Left lung (tissue), 14 donors: Measurements from ENCODE around the gene ANTXRL. TPM values are rescaled to one million over a fixed set of nuclear protein-coding genes. Genes with fewer than 3 reads are reported as not detected.

ENCODE experiments used
- ATAC-seq: fragments of 200-7000 bp; cut with Tn5 transposase; one replicate; pipeline ENCODE4 v1.9.1; 2020; ENCODE audit warnings: moderate library complexity
- DNase-seq, 4 donors: peaks; one replicate each; pipeline ENCODE4 v3.0.0-alpha.2; 2013 to 2020
- H3K27ac ChIP-seq, 2 donors: fragments of 200-600 bp; sonication (generic) in 1 of 2; one replicate each; pipeline versions ENCODE4 v1.5.0 to v1.8.0; 2020 to 2021
- H3K27me3 ChIP-seq, 2 donors: fragments of 200-600 bp; sonication (generic) in 1 of 2; one replicate each; pipeline versions ENCODE4 v1.5.0 to v1.8.0; 2020 to 2021
- H3K36me3 ChIP-seq, 2 donors: fragments of 200-600 bp; sonication (generic) in 1 of 2; one replicate each; pipeline versions ENCODE4 v1.5.0 to v1.8.0; 2020 to 2021
- H3K4me1 ChIP-seq, 2 donors: fragments of 200-600 bp; one replicate each; pipeline ENCODE4 v1.8.0; 2021
- H3K4me3 ChIP-seq, 2 donors: fragments of 200-600 bp; sonication (generic) in 1 of 2; one replicate each; pipeline versions ENCODE4 v1.5.0 to v1.8.0; 2020 to 2021; ENCODE audit warnings: mild to moderate bottlenecking in 1 of 2
- H3K9me3 ChIP-seq, 2 donors: fragments of 200-600 bp; sonication (generic) in 1 of 2; one replicate each; pipeline versions ENCODE4 v1.5.0 to v1.8.0; 2020 to 2021
- intact Hi-C, 2 donors: fragments of 100-400 bp; cut with DNase I; formaldehyde crosslinking; loops; one replicate each; pipeline versions ENCODE4 v1.11.2 to v1.14.2; 2022
- long read RNA-seq, 12 donors: library from polyadenylated mRNA in 2 of 12; unstranded in 2 of 12; transcript quantifications; one replicate each; pipeline ENCODE4 v2.0.0 and lab custom pipeline, GENCODE V29; 2019 to 2026
- polyA plus RNA-seq, 6 donors: library from polyadenylated mRNA; unstranded; fragments of 120-200 nt; gene quantifications; one replicate each; pipeline ENCODE4 v1.2.1, GENCODE V29; 2013; ENCODE audit not compliant: insufficient read length in 6 of 6
- total RNA-seq, 2 donors: library from RNA; stranded (reverse); fragmentation: NEBNext Ultra II Directional; extraction: Animal tissue kit (Norgen Biotek cat#: 25700); gene quantifications; one replicate each; pipeline ENCODE4 v1.2.1, GENCODE V29; 2021
- TF ChIP-seq, protein P1 (sequence below), 2 donors: fragments of 200-600 bp; sonication (generic) in 1 of 2; IDR thresholded peaks; one replicate each; pipeline versions ENCODE4 v1.5.0 to v1.8.0; 2021; ENCODE audit warnings: antibody characterized with exemption in 2 of 2
- donor health status: DM: no; HTN: yes; CAD: no.
- donor health status: DM: no; HTN: no; CAD: no.

The ANTXRL gene
- not detected for total RNA-seq
- polyA plus RNA-seq: not detected
- long read RNA-seq, donor 1: 0 reads
- long read RNA-seq, donor 2: 0 reads
- long read RNA-seq, donor 3: 0 reads
- long read RNA-seq, donor 4: 0 reads
- long read RNA-seq, donor 5: 0 reads
- long read RNA-seq, donor 6: 0 reads
- long read RNA-seq, donor 7: 0 reads
- long read RNA-seq, donor 8: 0 reads
- long read RNA-seq, donor 9: 0 reads
- long read RNA-seq, donor 10: 0 reads
- long read RNA-seq, donor 11: 0 reads
- long read RNA-seq, donor 12: 0 reads

GRCh38 chr10:46286991-46287693, at the start of gene ANTXRL:
ANTXRL (plus strand) TSS chr10:46286997; CDS start chr10:46287263, 266 bp downstream.
- Histone ChIP-seq H3K4me1 (peaks cover under 1 to 34% of the 10 kb centered on the region in 2 donors), H3K36me3 (no peaks in the 10 kb centered on the region), H3K27ac (peak within 1 kb of the TSS in 1 of 2 donors; percentile 1), H3K9me3 (no peaks in the 10 kb centered on the region), H3K27me3 (peaks cover 0 to 16% of the 10 kb centered on the region in 2 donors), H3K4me3 (no peak within 1 kb of the TSS)
- peak in 1 of 4 donors; percentile 4 for DNase-seq
- TF ChIP-seq, protein P1, sequence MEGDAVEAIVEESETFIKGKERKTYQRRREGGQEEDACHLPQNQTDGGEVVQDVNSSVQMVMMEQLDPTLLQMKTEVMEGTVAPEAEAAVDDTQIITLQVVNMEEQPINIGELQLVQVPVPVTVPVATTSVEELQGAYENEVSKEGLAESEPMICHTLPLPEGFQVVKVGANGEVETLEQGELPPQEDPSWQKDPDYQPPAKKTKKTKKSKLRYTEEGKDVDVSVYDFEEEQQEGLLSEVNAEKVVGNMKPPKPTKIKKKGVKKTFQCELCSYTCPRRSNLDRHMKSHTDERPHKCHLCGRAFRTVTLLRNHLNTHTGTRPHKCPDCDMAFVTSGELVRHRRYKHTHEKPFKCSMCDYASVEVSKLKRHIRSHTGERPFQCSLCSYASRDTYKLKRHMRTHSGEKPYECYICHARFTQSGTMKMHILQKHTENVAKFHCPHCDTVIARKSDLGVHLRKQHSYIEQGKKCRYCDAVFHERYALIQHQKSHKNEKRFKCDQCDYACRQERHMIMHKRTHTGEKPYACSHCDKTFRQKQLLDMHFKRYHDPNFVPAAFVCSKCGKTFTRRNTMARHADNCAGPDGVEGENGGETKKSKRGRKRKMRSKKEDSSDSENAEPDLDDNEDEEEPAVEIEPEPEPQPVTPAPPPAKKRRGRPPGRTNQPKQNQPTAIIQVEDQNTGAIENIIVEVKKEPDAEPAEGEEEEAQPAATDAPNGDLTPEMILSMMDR (IDR thresholded peaks at IDR 0.05): no peak
- no peak for ATAC-seq
- intact Hi-C loops: loop anchor here in 1 of 2 donors (10.0 kb wide), 1 partner anchor 182 kb away; no protein-coding TSS in a partner anchor

DNA sequence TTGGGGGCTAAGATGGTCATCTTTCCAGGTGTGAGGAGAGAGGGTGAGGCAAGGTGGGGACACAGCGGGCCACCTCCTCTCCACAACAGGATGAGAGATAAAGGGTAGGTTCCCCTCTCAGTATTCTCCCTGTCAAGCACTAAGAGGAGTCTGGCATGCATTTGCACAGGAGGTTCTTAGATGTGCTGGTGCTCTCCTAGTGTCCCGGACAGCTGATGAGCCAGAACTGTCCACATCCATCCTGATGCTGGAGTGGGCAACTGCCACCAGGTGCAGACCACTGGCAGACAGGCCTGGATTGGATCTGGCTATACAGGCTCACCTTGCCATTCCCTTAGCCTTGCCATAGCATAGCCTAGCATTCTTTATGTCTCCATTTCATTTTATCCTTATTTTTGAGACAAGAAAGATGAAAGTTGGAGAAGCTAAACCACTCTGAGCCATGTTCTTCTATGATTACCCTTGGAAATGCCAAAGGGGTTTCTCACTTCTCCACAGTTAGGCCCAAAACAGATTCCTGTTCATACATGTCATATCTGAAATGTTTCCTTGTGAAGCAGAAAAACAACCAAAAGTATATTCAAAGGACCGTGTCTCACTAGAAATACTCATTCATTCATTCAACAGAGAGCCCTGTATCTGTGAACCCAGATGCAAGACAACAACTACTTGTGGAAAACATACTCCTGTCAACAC, 48.8 kb upstream of the ANTXRL start:
- intact Hi-C loops: no loop called here
- DNase-seq: no peak
- no peaks in the 10 kb centered on the region for H3K27me3 ChIP-seq
- ATAC-seq: no peak
- no peak overlapping the region for H3K27ac ChIP-seq
- no peaks in the 10 kb centered on the region for H3K36me3 ChIP-seq
- H3K4me1 ChIP-seq: no peaks in the 10 kb centered on the region
- no peak overlapping the region for H3K4me3 ChIP-seq
- TF ChIP-seq, protein P1 (IDR thresholded peaks at IDR 0.05): no peak
- H3K9me3 ChIP-seq: peaks cover 0 to 8% of the 10 kb centered on the region in 2 donors

DNA sequence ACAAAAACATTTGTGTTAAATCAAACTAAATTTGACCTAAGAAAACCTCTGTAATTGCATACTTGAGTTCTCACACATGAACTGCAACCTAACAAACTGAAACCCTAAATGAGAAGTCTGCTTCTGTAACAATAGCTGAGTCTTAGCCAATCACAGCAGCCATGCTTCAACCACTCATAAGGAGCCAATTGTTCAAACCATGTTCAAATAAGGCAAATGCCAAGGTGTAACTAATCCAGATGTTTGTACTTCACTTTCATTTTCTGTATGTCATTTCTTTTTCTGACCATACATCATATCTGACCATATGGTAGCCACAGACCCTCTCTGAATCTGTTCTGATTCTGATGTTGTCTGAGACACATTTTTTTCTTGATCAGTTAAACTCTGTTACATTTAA, 47.5 kb upstream of the ANTXRL start:
- Histone ChIP-seq H3K9me3 (peaks cover 0 to 8% of the 10 kb centered on the region in 2 donors), H3K4me3 (no peak overlapping the region), H3K36me3 (no peaks in the 10 kb centered on the region), H3K27me3 (no peaks in the 10 kb centered on the region), H3K4me1 (no peaks in the 10 kb centered on the region), H3K27ac (no peak overlapping the region)
- intact Hi-C loops: no loop called here
- DNase-seq: no peak
- TF ChIP-seq, protein P1 (IDR thresholded peaks at IDR 0.05): no peak
- no peak for ATAC-seq

DNA sequence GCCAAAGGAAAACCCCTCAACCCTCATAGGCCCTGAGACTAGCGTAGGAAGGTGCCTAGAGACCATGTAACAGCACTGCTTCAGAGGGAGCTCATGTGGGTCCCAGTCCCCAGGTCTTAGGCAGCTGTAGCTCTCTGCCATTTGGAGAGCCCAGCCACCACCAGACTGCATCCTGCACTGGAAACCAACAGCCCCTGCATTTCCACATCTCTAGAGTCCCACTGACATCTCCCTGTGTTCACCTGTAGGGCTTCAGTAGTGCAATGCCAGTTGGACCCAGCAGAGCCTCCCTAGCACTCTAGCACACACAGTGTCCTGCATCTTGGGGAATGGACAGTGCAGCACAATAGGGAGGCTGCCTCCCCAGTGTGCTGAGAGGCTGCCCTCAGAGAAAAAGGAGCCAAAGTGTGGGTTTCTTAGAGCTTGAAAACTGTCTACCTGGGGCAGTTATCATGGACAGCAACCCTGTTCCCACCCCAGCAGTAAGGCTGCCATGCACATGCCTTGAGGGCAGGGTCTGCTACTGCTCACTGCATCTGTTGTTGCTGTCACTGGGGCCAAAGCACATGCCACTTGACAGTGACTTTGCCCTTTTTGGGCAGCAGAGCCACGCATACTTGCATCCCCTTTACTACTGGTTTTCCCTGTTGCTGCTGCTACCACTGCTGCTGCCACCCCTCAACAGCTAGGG, 46.7 kb upstream of the ANTXRL start:
- no peak overlapping the region for H3K4me3 ChIP-seq
- no peaks in the 10 kb centered on the region for H3K27me3 ChIP-seq
- intact Hi-C loops: no loop called here
- H3K9me3 ChIP-seq: peaks cover 0 to 8% of the 10 kb centered on the region in 2 donors
- no peak overlapping the region for H3K27ac ChIP-seq
- no peaks in the 10 kb centered on the region for H3K4me1 ChIP-seq
- no peaks in the 10 kb centered on the region for H3K36me3 ChIP-seq
- TF ChIP-seq, protein P1 (IDR thresholded peaks at IDR 0.05): no peak
- no peak for ATAC-seq
- DNase-seq: no peak
